Neuronal stem cell (in vitro differentiated cells): ENCODE data around the gene BATF.

Experiments used
- DNase-seq: peaks from one replicate; pipeline ENCODE4 v3.0.0-alpha.2; 2013; ENCODE audit warnings: low spot score
- H2AFZ ChIP-seq: one replicate; pipeline ENCODE4 v1.6.1; 2013; ENCODE audit warnings: mild to moderate bottlenecking, low read length, inconsistent platforms
- H2AK5ac ChIP-seq: 2 replicates; pipeline ENCODE4 v1.6.1; 2013; ENCODE audit warnings: low read depth, mild to moderate bottlenecking, inconsistent platforms, low read length, moderate library complexity, mixed read lengths
- H2BK120ac ChIP-seq: 2 replicates; pipeline ENCODE4 v1.6.1; 2013; ENCODE audit warnings: low read depth, mild to moderate bottlenecking, inconsistent platforms, low read length, moderate library complexity, mixed read lengths
- H2BK12ac ChIP-seq: one replicate; pipeline ENCODE4 v1.6.1; 2013; ENCODE audit warnings: low read length, inconsistent platforms
- H2BK15ac ChIP-seq: 2 replicates; pipeline ENCODE4 v1.6.1; 2013; ENCODE audit warnings: mild to moderate bottlenecking, low read length, inconsistent platforms, mixed read lengths
- H2BK5ac ChIP-seq: one replicate; pipeline ENCODE4 v1.6.1; 2013; ENCODE audit warnings: inconsistent platforms, mild to moderate bottlenecking, low read length, moderate library complexity
- H3K14ac ChIP-seq: one replicate; pipeline ENCODE4 v1.6.1; 2013; ENCODE audit warnings: low read length, inconsistent platforms
- H3K18ac ChIP-seq: 2 replicates; pipeline ENCODE4 v1.6.1; 2013; ENCODE audit warnings: low read length, inconsistent platforms
- H3K23ac ChIP-seq: 2 replicates; pipeline ENCODE4 v1.6.1; 2013; ENCODE audit warnings: low read depth, mild to moderate bottlenecking, mixed read lengths, low read length, inconsistent platforms; ENCODE audit not compliant: poor library complexity
- H3K27ac ChIP-seq: replicated peaks from 3 replicates; pipeline ENCODE4 v1.5.1; 2013; ENCODE audit warnings: low read length, inconsistent platforms
- H3K27me3 ChIP-seq, 3 experiments: 2 replicates each; pipeline ENCODE4 v1.6.1; 2013; ENCODE audit warnings: low read length in 3 of 3, mild to moderate bottlenecking in 2 of 3, inconsistent platforms in 1 of 3, low read depth in 1 of 3, mixed read lengths in 1 of 3, moderate library complexity in 1 of 3; ENCODE audit not compliant: control insufficient read depth in 3 of 3, insufficient read depth in 3 of 3
- H3K36me3 ChIP-seq, 2 donors: replicated peaks in 1 of 2; 2 replicates each; pipeline ENCODE4 v1.6.1; 2013; ENCODE audit warnings: low read length in 2 of 2; ENCODE audit not compliant: control insufficient read depth in 2 of 2, insufficient read depth in 2 of 2
- H3K4ac ChIP-seq: 2 replicates; pipeline ENCODE4 v1.6.1; 2013; ENCODE audit warnings: inconsistent platforms, mild to moderate bottlenecking, low read length, moderate library complexity
- H3K4me1 ChIP-seq, 2 donors: 1 replicate in 1 of 2; 2 replicates in 1 of 2; pipeline ENCODE4 v1.6.1; 2013; ENCODE audit warnings: low read length in 2 of 2, low read depth in 1 of 2; ENCODE audit not compliant: control insufficient read depth in 2 of 2, insufficient read depth in 1 of 2
- H3K4me2 ChIP-seq: one replicate; pipeline ENCODE4 v1.6.1; 2013; ENCODE audit warnings: mild to moderate bottlenecking, low read length, inconsistent platforms; ENCODE audit not compliant: insufficient read depth, poor library complexity, severe bottlenecking
- H3K4me3 ChIP-seq, 2 donors: 2 replicates each; pipeline ENCODE4 v1.5.1; 2013; ENCODE audit warnings: low read length in 2 of 2, mild to moderate bottlenecking in 2 of 2, inconsistent platforms in 1 of 2, moderate library complexity in 1 of 2
- H3K79me1 ChIP-seq: one replicate; pipeline ENCODE4 v1.6.1; 2013; ENCODE audit warnings: low read depth, mild to moderate bottlenecking, inconsistent platforms, low read length, moderate library complexity
- H3K9ac ChIP-seq: one replicate; pipeline ENCODE4 v1.6.1; 2013; ENCODE audit warnings: mild to moderate bottlenecking, low read depth, low read length, inconsistent platforms; ENCODE audit not compliant: poor library complexity
- H3K9me3 ChIP-seq, 2 donors: replicated peaks in 1 of 2; 2 replicates each; pipeline versions ENCODE3 to v1.6.1; 2013; ENCODE audit warnings: low read length in 2 of 2, mild to moderate bottlenecking in 2 of 2, inconsistent platforms in 1 of 2, low read depth in 1 of 2, mixed read lengths in 1 of 2, moderate library complexity in 1 of 2; ENCODE audit not compliant: control insufficient read depth in 2 of 2, insufficient read depth in 1 of 2
- H4K8ac ChIP-seq: one replicate; pipeline ENCODE4 v1.6.1; 2013; ENCODE audit warnings: low read depth, mild to moderate bottlenecking, inconsistent platforms, low read length, moderate library complexity
- H4K91ac ChIP-seq: one replicate; pipeline ENCODE4 v1.6.1; 2013; ENCODE audit warnings: low read length, low read depth, mild to moderate bottlenecking, inconsistent platforms; ENCODE audit not compliant: poor library complexity
- WGBS, 2 donors: extraction: QIAGEN DNeasy Blood & Tissue Kit; methylation state at CpG; one replicate each; pipeline ENCODE4 v1.1.7; 2013; ENCODE audit warnings: missing lambda C conversion rate in 2 of 2, mixed read lengths in 1 of 2; ENCODE audit not compliant: insufficient read length in 2 of 2, insufficient replicate concordance in 1 of 2; ENCODE audit errors: extremely low coverage in 2 of 2; 5-methylcytosine and 5-hydroxymethylcytosine counted together

The BATF gene

DNA sequence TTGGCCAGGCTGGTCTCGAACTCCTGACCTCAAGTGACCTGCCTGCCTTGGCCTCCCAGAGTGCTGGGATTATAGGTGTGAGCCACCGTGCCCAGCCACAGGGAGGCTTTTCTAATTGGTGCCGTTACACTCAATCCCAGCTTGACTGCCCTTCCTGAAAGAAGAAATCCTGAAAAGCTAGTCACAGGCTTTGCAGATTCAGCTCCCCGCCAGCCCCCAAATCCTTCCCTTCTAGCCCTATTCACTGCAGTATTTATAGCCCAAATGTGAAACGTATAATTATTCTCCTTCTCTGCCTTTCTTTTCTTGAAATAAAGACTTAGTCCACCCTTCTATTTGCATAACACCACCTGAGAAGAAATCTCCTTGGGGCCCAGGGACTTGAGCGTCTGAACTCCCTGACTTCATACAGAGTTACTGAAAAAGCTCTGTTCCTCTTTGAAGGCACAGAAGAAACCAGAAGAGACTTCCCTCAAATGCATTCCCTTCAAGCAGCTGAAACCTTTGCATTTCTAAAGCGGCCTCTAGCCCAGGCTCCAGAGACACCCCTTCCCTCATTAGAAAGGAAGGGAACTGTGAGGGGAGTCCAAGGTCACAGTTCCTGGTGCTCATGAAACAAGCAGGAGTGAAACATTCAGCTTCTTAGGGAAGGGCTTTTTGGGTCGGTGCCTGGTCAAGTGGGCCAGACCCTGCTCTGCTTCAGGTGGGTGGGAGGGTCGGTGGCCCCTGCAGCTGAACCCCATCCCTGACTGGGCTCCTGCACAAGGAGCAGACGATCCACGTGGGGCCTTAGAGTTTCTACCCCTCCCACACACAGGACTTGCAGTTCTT lies 42.3 kb upstream of the BATF start:
- peak overlapping the region; percentile 68 for H3K18ac ChIP-seq
- H3K27ac ChIP-seq: peak overlapping the region; percentile 40
- no peak overlapping the region for H3K4me2 ChIP-seq
- H3K27me3 ChIP-seq: peaks cover 0 to 6% (median 0%) of the 10 kb centered on the region in 3 experiments
- no peaks in the 10 kb centered on the region for H3K79me1 ChIP-seq
- no peak overlapping the region for H3K4me3 ChIP-seq
- H2BK5ac ChIP-seq: no peak overlapping the region
- no peak overlapping the region for H4K91ac ChIP-seq
- no peak overlapping the region for H2AK5ac ChIP-seq
- H2BK15ac ChIP-seq: no peak overlapping the region
- H3K36me3 ChIP-seq: no peaks in the 10 kb centered on the region
- peak overlapping the region; percentile 24 for H2AFZ ChIP-seq
- H3K4ac ChIP-seq: no peak overlapping the region
- no peak overlapping the region for H3K23ac ChIP-seq
- H3K14ac ChIP-seq: no peak overlapping the region
- DNase-seq: no peak
- WGBS, 2 donors: no CpG with 5 or more reads among the region's 11 CpGs
- H3K4me1 ChIP-seq: peaks cover 0 to 9% of the 10 kb centered on the region in 2 donors
- H4K8ac ChIP-seq: no peak overlapping the region
- no peak overlapping the region for H2BK120ac ChIP-seq
- no peak overlapping the region for H3K9ac ChIP-seq
- no peak overlapping the region for H2BK12ac ChIP-seq
- H3K9me3 ChIP-seq: peaks cover 0 to 1% of the 10 kb centered on the region in 2 donors

DNA sequence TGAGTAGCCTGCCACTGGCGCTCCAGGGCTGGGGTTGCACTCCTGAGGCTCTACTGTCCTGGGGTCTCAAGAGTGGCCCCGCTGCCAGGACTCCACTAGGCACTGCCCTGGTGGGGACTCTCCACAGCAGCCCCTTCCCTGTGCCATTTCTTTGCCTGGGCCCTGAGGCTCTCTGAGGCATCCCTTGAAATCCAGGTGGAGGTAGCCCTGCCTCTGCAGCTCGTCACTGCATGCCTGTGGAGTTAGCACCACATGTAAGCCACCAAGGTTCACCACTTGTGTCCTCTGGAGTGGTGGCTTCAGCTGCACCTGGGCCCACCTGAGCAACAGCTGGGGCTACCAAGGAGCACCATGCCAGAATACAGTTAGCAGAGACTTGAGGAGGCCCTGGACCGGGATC lies 39.9 kb upstream of the BATF start:
- no peak overlapping the region for H2BK5ac ChIP-seq

DNA sequence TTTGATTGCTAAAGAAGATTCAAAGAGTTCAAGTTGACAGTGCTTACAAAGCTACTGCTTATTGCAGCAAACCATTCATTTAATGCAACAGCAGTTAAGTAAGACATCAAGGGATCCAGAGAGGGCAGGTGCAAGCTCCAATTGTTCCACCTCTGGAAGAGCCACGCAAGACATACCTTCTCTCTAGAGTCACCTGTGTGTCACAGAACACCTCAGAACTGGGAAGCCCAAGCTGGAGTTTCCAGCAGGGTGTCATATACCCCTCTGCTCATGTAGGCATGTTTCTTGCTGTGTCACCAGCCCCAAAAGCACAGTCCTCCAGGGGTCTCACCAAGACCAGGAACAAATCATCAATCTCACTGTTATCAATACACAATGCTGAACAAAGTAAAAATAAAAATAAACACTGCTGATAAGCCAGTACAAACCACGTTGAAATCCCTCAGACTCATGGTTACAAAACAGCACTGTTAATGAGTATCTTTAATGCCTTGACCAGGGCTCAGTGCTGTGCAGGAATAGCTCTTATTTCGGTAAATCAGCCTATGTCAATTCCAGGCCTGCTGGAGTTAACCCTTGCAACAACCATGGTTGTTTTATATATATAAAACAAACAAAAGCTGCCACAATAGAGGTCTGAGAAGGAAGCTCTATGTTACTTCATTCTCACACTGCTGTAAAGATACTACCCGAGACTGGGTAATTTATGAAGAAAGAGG lies 37.4 kb upstream of the BATF start:
- Histone ChIP-seq H3K4me2 (no peak overlapping the region), H3K4ac (no peak overlapping the region), H3K9ac (no peak overlapping the region), H4K91ac (no peak overlapping the region), H2AK5ac (no peak overlapping the region), H3K27me3 (peaks cover 0 to 3% (median 0%) of the 10 kb centered on the region in 3 experiments), H3K14ac (no peak overlapping the region), H4K8ac (no peak overlapping the region), H2BK120ac (no peak overlapping the region), H3K36me3 (no peaks in the 10 kb centered on the region), H3K23ac (no peak overlapping the region), H2BK12ac (no peak overlapping the region), H3K79me1 (no peaks in the 10 kb centered on the region), H2BK5ac (no peak overlapping the region), H3K27ac (no peak overlapping the region), H3K18ac (no peak overlapping the region), H3K9me3 (peaks cover 0 to 1% of the 10 kb centered on the region in 2 donors), H3K4me3 (no peak overlapping the region), H2BK15ac (no peak overlapping the region), H2AFZ (no peak overlapping the region), H3K4me1 (peaks cover 0 to 3% of the 10 kb centered on the region in 2 donors)
- no peak for DNase-seq
- no CpG with 5 or more reads among the region's 4 CpGs for WGBS, 2 donors

More for the DNA sequence above, 39.9 kb upstream of the BATF start:
- Histone ChIP-seq H2AK5ac (peak overlapping the region; percentile 60), H3K9ac (peak overlapping the region; percentile 0), H2BK12ac (no peak overlapping the region), H3K27ac (no peak overlapping the region), H3K4me1 (peaks cover 0 to 3% of the 10 kb centered on the region in 2 donors), H3K14ac (peak overlapping the region; percentile 23), H3K4me2 (no peak overlapping the region), H3K9me3 (peaks cover 0 to 1% of the 10 kb centered on the region in 2 donors), H3K27me3 (peaks cover 0 to 6% (median 0%) of the 10 kb centered on the region in 3 experiments), H2BK120ac (no peak overlapping the region), H3K79me1 (no peaks in the 10 kb centered on the region), H3K4me3 (no peak overlapping the region), H3K36me3 (no peaks in the 10 kb centered on the region), H4K91ac (no peak overlapping the region), H3K23ac (no peak overlapping the region), H3K4ac (no peak overlapping the region), H2AFZ (no peak overlapping the region), H4K8ac (no peak overlapping the region), H3K18ac (no peak overlapping the region), H2BK15ac (no peak overlapping the region)
- no CpG with 5 or more reads among the region's 4 CpGs for WGBS, 2 donors
- DNase-seq: no peak

DNA sequence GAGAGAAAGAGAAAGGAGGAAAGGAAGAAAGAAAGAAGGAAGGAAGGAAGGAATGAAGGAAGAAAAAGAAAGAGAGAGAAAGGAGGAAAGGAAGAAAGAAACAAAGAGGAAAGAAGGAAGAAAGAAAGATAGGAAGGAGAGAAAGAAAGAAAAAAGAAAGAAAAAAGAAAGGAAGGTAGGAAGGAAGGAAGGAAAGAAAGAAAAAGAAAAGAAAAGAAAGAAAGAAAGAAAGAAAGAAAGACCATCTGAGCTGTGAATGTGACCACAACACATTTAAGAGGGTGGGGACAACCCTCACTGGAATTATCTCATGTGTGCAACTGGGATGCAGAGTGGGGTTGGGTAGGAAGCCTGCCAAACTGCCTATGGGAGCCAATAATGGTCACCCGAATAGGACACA lies 36.0 kb upstream of the BATF start:
- Histone ChIP-seq H2BK120ac (no peak overlapping the region), H3K27me3 (peaks cover 0 to 3% (median 0%) of the 10 kb centered on the region in 3 experiments), H2BK5ac (no peak overlapping the region), H3K36me3 (no peaks in the 10 kb centered on the region), H3K27ac (no peak overlapping the region), H2AFZ (no peak overlapping the region), H3K23ac (no peak overlapping the region), H3K4ac (no peak overlapping the region), H3K4me3 (no peak overlapping the region), H3K4me2 (no peak overlapping the region), H3K4me1 (no peaks in the 10 kb centered on the region), H3K18ac (no peak overlapping the region), H3K9me3 (peaks cover 0 to 1% of the 10 kb centered on the region in 2 donors), H4K8ac (no peak overlapping the region), H2BK12ac (no peak overlapping the region), H3K14ac (no peak overlapping the region), H4K91ac (no peak overlapping the region), H3K79me1 (no peaks in the 10 kb centered on the region), H2AK5ac (no peak overlapping the region), H3K9ac (no peak overlapping the region), H2BK15ac (no peak overlapping the region)
- WGBS, 2 donors: no CpG with 5 or more reads among the region's 1 CpG
- DNase-seq: no peak
